ENCODE data around the gene THOC5.
"Not testable (repeated sequence)": the region's sequence is repeated elsewhere in the genome, so short reads cannot be mapped to it uniquely, and the experiment has no call there.

THOC5 gene

DNA sequence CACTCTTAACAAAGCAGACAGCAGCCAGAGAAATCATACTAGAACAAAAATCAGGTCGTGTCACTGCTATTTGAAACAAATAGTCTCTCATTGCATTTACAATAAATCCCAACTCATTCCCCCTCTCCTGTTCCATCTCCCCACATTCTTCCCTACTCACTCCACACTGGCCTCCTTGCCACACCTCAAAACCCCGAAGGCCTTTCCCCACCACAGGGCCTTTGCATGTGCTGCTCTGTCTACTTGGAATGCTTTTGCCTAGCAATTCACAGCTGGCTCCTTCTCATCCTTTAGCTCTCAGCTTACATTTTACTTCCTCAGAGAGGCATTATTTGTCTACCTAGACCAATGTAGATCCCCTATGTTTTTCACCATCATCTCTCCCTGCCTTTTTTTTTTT, 6.3 kb upstream of the THOC5 start:
- DNase-seq, result no peak

DNA sequence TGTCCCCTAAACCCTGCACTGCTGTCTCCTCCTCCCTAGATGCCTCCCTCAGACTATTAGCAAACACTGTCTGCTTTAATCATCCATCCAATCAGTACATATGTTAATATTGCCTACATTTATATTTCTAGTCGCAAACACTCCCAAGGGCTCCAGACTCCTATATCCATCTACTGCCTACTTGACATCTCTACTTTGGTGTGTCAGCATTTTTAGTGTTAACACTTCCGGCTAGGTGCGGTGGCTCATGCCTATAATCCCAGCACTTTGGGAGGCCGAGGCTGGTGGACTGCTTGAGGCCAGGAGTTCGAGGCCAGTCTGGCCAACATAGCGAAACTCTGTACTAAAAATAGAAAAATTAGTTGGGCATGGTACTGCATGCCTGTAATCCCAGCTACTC, 5.5 kb upstream of the THOC5 start:
- DNase-seq, result no peak

DNA sequence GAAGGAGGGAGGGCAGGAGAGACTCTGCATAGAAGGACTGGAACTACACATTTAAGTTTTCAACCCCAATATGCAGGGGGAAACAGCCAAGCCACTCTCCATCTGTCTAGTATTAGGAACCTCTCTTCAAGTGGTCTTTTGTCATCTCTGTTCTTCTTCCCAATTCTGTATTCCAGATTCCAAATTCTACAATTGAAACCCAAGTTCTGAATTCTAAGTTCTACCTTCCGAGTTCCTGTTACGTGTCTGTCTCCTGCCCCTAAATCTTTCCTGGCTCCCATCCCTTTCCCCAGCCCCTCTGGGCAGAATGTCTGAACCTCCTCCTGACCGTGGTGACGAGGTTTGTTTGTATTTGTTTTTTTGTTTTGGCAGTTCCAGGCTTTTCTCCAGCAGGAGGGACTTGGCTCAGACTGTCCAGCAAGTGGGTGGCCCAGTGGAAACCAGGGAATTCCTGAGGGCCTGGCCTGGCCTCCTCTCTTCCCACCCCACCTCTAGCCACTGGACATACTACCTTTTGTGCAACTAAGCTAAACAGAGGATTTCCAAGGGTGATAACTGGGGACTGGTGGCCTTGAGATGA, 1.6 kb upstream of the THOC5 start:
- DNase-seq, result no peak

- not testable (repeated sequence) for DNase-seq
Observed at GRCh38 chr22:29552357-29552756, 1.2 kb downstream of the THOC5 start.

DNA sequence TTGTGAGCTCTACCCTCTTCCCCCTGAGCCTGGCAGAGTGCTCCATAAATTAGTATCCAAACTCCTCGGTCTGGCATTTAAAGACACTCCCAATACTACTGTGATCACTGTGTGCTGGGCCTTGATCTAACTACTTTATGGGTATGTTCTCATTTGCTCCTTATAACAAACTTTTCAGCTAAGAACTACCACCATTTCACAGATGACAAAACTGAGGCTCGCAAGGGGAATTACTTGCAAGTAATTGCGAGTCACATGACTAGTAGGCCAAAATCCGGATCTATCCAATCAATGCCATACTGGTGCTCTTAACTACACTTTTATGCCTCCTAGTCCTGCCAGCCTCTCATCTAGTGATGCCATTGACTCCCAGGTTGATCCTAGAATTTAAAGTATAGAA, 3.6 kb downstream of the THOC5 start:
- DNase-seq, result no peak

- not testable (repeated sequence) for DNase-seq
Observed at GRCh38 chr22:29545045-29545444, 8.5 kb downstream of the THOC5 start.

GRCh38 chr22:29541845-29542244, 11.7 kb downstream of the THOC5 start:
- no peak for DNase-seq

GRCh38 chr22:29539105-29539504, 14.5 kb downstream of the THOC5 start:
- DNase-seq, result no peak

GRCh38 chr22:29536411-29536810, 17.1 kb downstream of the THOC5 start:
- no peak for DNase-seq

DNA sequence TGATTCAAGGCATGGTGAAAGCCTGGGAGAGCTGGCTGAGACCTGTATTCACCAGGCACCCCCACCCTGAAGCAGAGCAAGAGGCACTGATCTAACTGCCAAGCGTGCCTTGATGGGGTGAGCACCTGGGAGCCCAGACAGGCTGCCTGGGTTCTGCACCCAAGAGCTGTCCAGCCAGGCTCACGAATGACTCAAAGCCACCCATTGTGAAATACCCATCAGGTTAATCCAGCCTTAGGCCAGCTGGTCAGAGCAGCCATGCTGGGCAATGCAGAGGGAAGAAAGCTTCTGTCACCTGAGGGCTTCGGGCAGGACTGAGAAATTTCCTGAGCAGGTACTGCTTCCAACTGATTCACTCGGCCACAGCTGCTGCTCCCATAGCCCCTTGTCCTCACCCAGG, 22.1 kb downstream of the THOC5 start:
- DNase-seq, result no peak

DNA sequence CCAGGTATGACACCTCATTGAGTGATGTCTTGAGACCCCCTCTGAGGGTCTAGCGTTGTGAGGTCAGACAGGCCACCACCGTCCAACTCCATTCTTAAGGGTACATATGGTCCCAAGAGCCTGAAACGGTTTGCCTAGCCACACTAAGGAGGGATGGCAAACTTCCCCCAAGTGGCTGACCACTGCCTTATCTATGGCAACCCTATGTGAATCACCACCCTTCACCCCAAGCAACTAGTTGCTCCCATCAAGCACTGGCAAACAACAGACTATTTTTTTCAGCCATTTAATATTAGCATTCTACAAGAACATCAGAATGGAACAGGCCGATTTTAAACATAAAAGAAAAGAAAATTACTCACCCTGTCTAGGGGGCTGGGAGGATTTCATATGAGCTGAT, 22.8 kb downstream of the THOC5 start:
- no peak for DNase-seq

DNA sequence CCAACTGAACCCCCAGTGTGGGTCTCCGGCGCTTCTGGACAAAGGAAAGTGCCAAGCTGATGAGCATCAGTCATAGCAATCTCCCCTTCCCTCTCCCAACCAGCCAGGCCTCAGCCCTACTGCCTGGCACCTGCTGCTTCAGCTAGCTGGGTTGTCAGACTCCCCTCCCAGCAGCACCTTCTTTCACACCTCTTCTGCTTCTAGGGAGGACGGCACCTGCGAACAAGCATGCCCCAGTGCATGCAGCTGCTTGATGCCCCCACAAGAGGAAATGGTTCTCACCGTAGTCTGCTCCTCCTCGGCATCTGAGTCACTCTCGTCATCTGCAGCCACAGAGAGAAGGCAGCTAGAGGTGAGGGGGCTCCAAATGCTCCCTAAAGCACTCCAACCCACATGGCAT, 25.4 kb downstream of the THOC5 start:
- no peak for DNase-seq

DNA sequence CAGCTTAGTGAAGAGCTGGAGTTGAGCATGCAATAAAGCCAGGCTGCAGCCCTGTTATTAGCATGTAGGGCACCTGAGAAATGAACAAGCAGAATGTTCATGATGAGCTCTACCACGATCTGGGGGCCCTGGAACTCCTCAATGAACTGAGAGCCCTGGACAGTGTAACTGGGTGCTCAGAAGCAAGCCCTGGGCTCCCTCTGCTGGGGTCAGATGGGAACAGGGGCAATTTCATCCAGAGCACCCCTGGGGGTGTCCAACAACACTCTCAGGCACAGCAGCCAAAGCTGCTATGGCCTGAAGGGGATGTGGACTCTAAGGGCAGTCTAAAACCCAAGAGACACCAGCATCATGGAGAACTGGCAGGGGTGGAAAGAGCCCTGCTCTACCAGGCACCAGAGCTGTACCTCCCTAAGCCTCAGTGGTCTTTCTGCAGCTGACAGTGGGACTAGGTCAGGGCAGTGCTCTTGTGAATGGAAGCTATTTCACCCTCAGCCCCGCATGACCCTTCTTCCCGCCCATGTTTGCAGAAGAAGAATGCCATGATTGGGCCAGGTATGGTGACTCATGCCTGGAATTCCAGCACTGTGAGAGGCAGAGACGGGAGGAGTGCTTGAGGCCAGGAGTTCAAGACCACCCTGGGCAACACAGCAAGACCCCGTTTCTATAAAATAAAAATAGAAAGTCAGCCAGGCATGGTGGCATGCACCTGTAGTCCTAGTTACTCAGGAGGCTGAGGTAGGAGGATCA, 28.9 kb downstream of the THOC5 start:
- DNase-seq, result peak in 1 of 2 experiments; percentile 1

DNA sequence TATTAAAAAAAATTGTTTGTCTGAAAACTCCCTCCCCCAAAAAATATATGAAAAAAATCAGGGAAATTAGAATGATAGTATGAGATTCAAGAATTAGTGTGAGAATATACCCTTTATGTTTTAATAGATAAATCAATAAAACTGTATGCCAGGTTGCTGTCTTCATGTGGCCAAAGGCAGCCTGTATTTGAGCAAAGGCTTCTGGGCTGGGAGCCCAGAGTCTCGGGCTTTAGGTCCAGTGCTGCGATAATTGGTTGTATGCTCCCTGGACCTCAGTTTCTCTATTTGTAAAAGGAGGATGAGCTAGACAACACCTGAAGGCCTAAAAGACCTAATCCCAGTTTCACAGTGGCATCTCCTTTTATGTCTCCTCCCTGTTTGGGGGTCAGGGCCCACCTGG, 29.8 kb downstream of the THOC5 start:
- no peak for DNase-seq

DNA sequence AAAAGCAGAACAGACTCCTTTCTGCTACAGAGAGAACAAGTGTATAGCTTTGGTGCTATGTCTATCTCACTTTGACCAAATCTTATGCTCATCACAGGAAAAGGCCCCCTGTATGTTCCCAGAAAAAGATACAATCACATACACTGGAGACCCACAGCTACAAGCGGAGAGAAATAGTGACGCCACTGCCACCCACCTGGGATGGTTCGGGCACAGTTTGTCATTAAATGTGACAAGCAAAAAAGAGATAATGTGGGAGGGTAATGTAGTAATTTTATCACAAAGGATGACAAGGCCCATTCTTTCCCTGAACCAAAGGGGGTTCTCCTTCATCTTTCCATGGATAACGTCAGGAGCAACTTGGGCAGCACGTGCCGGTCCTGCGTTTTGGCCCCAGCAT, 32.0 kb downstream of the THOC5 start:
- DNase-seq, result no peak

DNA sequence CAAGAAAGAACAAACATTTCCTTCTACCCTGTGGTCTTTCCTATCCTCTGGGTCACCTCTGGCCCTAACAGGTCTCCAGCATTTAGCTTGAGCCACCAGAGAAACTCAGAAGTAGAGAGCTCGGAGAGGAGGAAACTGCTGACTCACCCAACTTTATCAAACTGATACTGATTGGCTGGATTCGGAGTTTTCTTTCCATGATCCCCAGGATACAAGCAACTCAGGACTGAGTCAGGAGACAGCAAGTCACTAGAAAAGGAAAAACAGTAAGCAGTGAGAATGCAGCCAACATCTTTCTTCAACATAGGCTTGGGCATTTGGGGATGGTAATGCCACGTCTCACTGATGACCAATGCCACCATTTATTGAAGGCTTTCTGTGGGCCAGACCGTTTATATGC, 32.7 kb downstream of the THOC5 start:
- DNase-seq, result no peak

GRCh38 chr22:29519996-29520395, 33.6 kb downstream of the THOC5 start:
- DNase-seq, result no peak

- no peak for DNase-seq
Observed at GRCh38 chr22:29518427-29518826, 35.1 kb downstream of the THOC5 start.

DNA sequence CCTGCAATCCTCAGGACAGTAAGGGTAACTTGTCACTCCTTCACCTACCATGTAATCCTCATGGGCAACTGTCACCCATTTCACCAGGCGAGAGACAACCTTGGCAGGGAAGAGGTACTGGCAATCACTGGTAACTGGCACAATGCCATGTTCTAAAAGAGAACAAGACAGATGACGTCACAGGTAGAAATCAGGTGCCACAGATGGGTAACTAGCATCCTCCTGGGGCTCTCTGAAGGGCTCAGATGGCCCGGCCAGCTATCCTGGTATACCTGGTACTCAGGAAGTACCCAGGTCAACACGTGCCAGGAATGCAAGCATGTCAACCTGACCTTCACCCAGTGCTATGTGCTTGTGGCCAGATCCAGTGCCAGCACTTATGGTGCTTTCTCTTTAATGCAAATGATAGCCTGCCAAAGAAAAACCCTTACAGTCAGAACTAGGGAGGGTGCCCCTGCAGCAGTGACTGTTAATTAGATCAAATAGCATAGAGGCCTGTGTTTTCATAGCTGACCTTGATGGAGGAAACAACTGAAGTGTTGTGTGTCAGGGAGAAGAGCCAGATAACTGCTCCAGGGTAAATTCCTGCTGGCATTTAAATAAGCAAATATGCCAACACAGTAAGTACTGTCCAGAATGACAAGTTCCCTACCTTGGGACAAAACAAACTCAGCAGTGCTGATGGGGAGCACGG, 36.2 kb downstream of the THOC5 start:
- peak; percentile 17 to 38 for DNase-seq

- DNase-seq, result no peak
Observed at GRCh38 chr22:29512031-29512430, 41.5 kb downstream of the THOC5 start.

DNA sequence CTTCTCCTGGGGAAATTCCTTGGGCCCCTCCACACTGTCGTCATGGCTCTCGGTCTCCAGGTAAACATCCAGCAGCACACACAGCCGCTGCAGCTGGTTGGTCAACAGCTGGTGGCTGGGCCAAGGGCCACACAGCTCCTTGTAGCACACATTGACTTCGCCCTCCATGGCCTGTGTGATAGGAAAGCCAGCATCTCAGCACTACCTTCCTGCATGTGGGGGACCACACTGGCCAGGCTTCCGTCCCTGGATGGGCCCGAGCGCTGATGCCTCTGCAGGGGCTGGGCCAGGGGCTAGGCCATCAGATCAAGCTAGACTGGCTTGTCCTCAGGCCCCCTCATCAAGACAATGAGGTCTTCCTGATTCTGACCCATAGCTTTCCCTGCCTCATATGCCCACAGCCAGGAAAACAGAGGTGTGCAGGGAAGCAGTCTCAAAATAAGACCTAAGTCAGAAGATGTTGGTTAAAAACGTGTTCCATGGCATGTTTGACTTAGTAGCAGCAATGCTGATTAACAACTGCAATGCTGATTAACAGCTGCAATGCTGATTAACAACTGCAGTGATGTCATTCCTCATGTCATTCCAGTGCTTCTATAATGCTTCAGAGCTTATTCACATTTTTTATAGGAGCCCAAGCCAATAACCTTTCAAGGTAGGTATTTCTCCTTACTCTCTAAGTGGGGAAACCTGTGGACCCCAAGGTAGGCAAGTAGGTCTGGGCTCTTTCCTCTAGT, 42.3 kb downstream of the THOC5 start:
- no peak for DNase-seq

DNA sequence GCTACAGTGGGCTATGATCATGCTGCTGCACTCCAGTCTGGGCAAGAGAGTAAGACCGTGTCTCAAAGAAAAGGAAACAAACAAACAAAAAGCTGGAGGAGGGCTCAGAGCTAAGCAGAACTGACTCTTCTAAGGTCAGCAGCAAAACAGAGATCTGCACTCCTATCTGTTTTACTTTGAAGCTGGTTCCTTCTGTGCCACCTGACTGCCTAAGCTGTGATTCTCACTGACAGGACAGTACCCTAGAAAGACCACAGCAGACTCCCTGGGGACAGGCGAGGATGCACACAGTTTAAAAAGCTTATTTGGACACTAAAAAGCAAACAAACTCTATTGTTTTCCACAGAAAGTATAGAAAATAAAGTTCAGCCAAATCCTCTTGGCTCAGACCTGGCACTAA, 43.0 kb downstream of the THOC5 start:
- DNase-seq, result no peak

GRCh38 chr22:29509815-29510214, 43.7 kb downstream of the THOC5 start:
- DNase-seq, result no peak

DNA sequence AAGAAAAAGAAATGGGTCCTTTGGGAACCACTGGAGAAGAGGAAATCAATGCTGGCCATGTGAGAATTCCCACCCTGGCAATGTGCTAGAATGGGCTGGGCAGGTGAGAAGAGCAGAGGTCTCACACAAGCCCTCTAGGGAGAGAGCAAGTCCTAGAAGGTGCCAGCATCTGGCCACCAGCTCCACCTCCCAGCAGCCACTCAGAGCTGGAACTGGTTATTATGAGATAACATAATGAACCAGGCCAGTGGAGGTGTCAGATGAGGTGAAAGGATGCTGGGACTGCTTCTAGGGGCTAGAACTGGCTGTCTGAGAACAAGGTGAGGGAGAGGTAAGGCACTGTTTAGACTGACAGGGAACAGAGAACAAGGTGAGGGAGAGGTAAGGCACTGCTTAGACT, 44.3 kb downstream of the THOC5 start:
- DNase-seq, result no peak

Measured in NCI-H2081 (cell line).